ENCODE data around the gene ANKRD18B.

DNA sequence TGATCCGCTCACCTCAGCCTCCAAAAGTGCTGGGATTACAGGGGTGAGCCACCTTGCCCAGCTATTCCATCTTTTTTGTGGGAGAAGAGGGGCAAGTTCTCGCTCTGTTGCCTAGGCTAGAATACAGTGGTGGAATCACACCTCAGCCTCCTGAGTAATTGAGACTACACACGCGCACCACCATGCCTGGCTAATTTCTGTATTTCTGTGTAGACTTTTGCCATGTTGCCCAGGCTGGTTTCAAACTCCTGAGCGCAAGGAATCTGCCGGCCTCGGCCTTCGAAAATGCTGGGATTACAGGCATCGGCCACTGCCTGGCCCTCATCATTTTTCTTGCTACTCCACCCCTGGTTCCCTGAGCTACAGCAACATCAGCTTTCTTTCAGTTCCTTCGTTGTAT lies 47.5 kb upstream of the ANKRD18B start:
- TF ChIP-seq TAF1 (IDR thresholded peaks at IDR 0.05; ENCODE audit: borderline replicate concordance, low read depth, low read length) (no peak), CBX3 (IDR thresholded peaks at IDR 0.05; ENCODE audit: borderline replicate concordance, low read depth) (no peak), CHD4 (IDR thresholded peaks at IDR 0.05) (no peak)

Data from GM12878 (cell line).